A549 (cell line): Measurements from ENCODE around the gene RNASE1. TPM values are rescaled to one million over a fixed set of nuclear protein-coding genes. Genes with fewer than 3 reads are reported as not detected.

Source experiments
- ATAC-seq, 2 experiments: fragments of 200-7000 bp in 1 of 2; fragments of >200 bp in 1 of 2; cut with Nextera tagmentation in 1 of 2; cut with Tn5 transposase in 1 of 2; 3 replicates each; pipeline versions ENCODE4 v1.8.0 to v1.9.1; 2018 to 2020; ENCODE audit warnings: mild to moderate bottlenecking in 1 of 2, moderate library complexity in 1 of 2
- CTCF ChIA-PET: fragments of 300-600 bp; sonication (Branson Sonifier 250); formaldehyde crosslinking; extraction: SDS; loops from one replicate; lab custom pipeline; 2021; ENCODE audit warnings: antibody characterized with exemption, inconsistent platforms; lab: Yijun Ruan, JAX
- POLR2A ChIA-PET: fragments of 350-600 bp; formaldehyde crosslinking; extraction: SDS; loops from one replicate; lab custom pipeline; 2021; ENCODE audit warnings: antibody characterized with exemption, inconsistent platforms; lab: Yijun Ruan, JAX
- DNase-seq, 2 experiments: peaks; one replicate each; pipeline versions ENCODE4 v3.0.0 to v3.0.0-alpha.2; 2011 to 2016; ENCODE audit warnings: low read depth in 1 of 2, low spot score in 1 of 2
- FAIRE-seq: peaks from 2 replicates; lab custom pipeline; 2011; peaks lifted over from hg19 to GRCh38; lab: Jason Lieb, UNC
- H3K27ac ChIP-seq, 2 experiments: fragments of >200 bp; sonication (Bioruptor Twin); formaldehyde crosslinking; 3 replicates each; pipeline ENCODE4 v1.5.1; 2016 to 2017
- H3K4me1 ChIP-seq: fragments of >200 bp; sonication (Bioruptor Twin); formaldehyde crosslinking; 3 replicates; pipeline ENCODE4 v1.6.1; 2016
- H3K4me2 ChIP-seq: fragments of >200 bp; sonication (Bioruptor Twin); formaldehyde crosslinking; 3 replicates; pipeline ENCODE4 v1.6.1; 2016
- H3K4me3 ChIP-seq: fragments of >200 bp; sonication (Bioruptor Twin); formaldehyde crosslinking; 3 replicates; pipeline ENCODE4 v1.5.1; 2016
- H3K9me3 ChIP-seq: fragments of >200 bp; sonication (Bioruptor Twin); formaldehyde crosslinking; 3 replicates; pipeline ENCODE4 v1.6.1; 2016
- BCL3 ChIP-seq: fragments of >200 bp; sonication (Bioruptor Twin); formaldehyde crosslinking; IDR thresholded peaks from 3 replicates; pipeline ENCODE4 v1.6.1; 2016
- BHLHE40 ChIP-seq: IDR thresholded peaks from 2 replicates; pipeline ENCODE4 v1.6.1; 2012; ENCODE audit warnings: low read depth, low read length, inconsistent platforms
- CBX2 ChIP-seq: fragments of 200-600 bp; sonication (generic); IDR thresholded peaks from 2 replicates; pipeline ENCODE4 v1.6.1; 2016; ENCODE audit warnings: low read depth, mild to moderate bottlenecking, borderline replicate concordance
- CEBPB ChIP-seq, 2 experiments: fragments of >200 bp in 1 of 2; sonication (Bioruptor Twin) in 1 of 2; formaldehyde crosslinking in 1 of 2; IDR thresholded peaks; 2 replicates each; pipeline ENCODE4 v1.6.1; 2012 to 2016
- CTCF ChIP-seq: fragments of >200 bp; sonication (Bioruptor Twin); formaldehyde crosslinking; IDR thresholded peaks from 3 replicates; pipeline ENCODE4 v1.5.1; 2016
- E2F6 ChIP-seq: IDR thresholded peaks from 2 replicates; pipeline ENCODE4 v1.6.1; 2012; ENCODE audit warnings: low read depth, borderline replicate concordance
- ESRRA ChIP-seq: fragments of 150-350 bp; IDR thresholded peaks from 2 replicates; pipeline ENCODE4 v1.6.1; 2014; ENCODE audit warnings: mild to moderate bottlenecking, low read length, borderline replicate concordance
- FOSL2 ChIP-seq, 2 experiments: fragments of 450-650 bp in 1 of 2; fragments of >200 bp in 1 of 2; sonication (Bioruptor Twin) in 1 of 2; formaldehyde crosslinking; IDR thresholded peaks; 2 replicates each; pipeline versions ENCODE4 v1.5.0 to v1.6.1; 2016 to 2020; ENCODE audit warnings: mild to moderate bottlenecking in 1 of 2, moderate library complexity in 1 of 2
- KDM5A ChIP-seq: fragments of 200-600 bp; sonication (generic); IDR thresholded peaks from 2 replicates; pipeline ENCODE4 v1.6.1; 2016; ENCODE audit warnings: antibody characterized with exemption, mild to moderate bottlenecking
- MAX ChIP-seq: IDR thresholded peaks from 2 replicates; pipeline ENCODE4 v1.6.1; 2012
- MAZ ChIP-seq: fragments of 150-350 bp; IDR thresholded peaks from 2 replicates; pipeline ENCODE4 v1.6.1; 2014; ENCODE audit warnings: antibody characterized with exemption, low read depth, low read length, borderline replicate concordance
- MYC ChIP-seq: IDR thresholded peaks from 2 replicates; pipeline ENCODE4 v1.6.1; 2012; ENCODE audit warnings: mild to moderate bottlenecking, inconsistent platforms, low read length, improper control_type of control experiment, borderline replicate concordance
- PBX3 ChIP-seq: IDR thresholded peaks from 2 replicates; pipeline ENCODE4 v1.6.1; 2012
- POLR2AphosphoS2 ChIP-seq: conservative IDR thresholded peaks from 2 replicates; pipeline ENCODE4 v1.6.1; 2012; ENCODE audit warnings: low read length, improper control_type of control experiment, inconsistent platforms
- RAD21 ChIP-seq, 2 experiments: fragments of >200 bp in 1 of 2; sonication (Bioruptor Twin) in 1 of 2; formaldehyde crosslinking in 1 of 2; IDR thresholded peaks in 1 of 2; conservative IDR thresholded peaks in 1 of 2; 2 replicates in 1 of 2; 3 replicates in 1 of 2; pipeline ENCODE4 v1.6.1; 2012 to 2018; ENCODE audit warnings: inconsistent platforms in 1 of 2
- RFX5 ChIP-seq: fragments of 450-650 bp; IDR thresholded peaks from 2 replicates; pipeline ENCODE4 v1.7.1; 2014; ENCODE audit warnings: antibody characterized with exemption, mild to moderate bottlenecking, moderate library complexity
- SMC3 ChIP-seq: fragments of >200 bp; sonication (Bioruptor Twin); formaldehyde crosslinking; IDR thresholded peaks from 3 replicates; pipeline ENCODE4 v1.6.1; 2018; ENCODE audit warnings: inconsistent platforms
- TFCP2L1 ChIP-seq: fragments of 250-450 bp; sonication (Bioruptor Pico); IDR thresholded peaks from 2 replicates; pipeline ENCODE4 v1.5.0; 2021; ENCODE audit warnings: mild to moderate bottlenecking
- ZFP36 ChIP-seq: fragments of 450-650 bp; IDR thresholded peaks from 2 replicates; pipeline ENCODE4 v1.6.1; 2014; ENCODE audit warnings: borderline replicate concordance; ENCODE audit not compliant: partially characterized antibody
- ZNF302 ChIP-seq: fragments of 250-450 bp; sonication (Bioruptor Pico); IDR thresholded peaks from 2 replicates; pipeline ENCODE4 v1.9.0; 2021; ENCODE audit warnings: inconsistent platforms, mild to moderate bottlenecking, moderate library complexity
- WGBS: methylation state at CpG from one replicate; pipeline ENCODE4 v1.1.6; 2017; ENCODE audit errors: missing lambda C conversion rate; 5-methylcytosine and 5-hydroxymethylcytosine counted together
- polyA plus RNA-seq, 4 experiments: library from polyadenylated mRNA; depleted of rRNA in 3 of 4; stranded (reverse); fragments of >200 nt; fragmentation: RNase III in 1 of 4; extraction: RNeasy Plus Mini Kit Qiagen cat#74134 plus additional on column Dnase treatment in 1 of 4; gene quantifications; 2 replicates in 3 of 4; 3 replicates in 1 of 4; pipeline ENCODE4 v1.2.3, GENCODE V29; 2011 to 2017

RNASE1 gene
- polyA plus RNA-seq, 2 of the 4 experiments (the other 2 are of a cell fraction), result 0.13 to 1.1 TPM

- TF ChIP-seq BCL3, result no peak
- no peak for TF ChIP-seq MAX
- TF ChIP-seq TFCP2L1 (CRISPR knock-in tag), result no peak
- TF ChIP-seq MYC, result no peak
- TF ChIP-seq PBX3, result no peak
- no peak for TF ChIP-seq ZFP36
- TF ChIP-seq RAD21 (conservative IDR thresholded peaks at IDR 0.05 in 1 of 2, IDR thresholded peaks at IDR 0.05 in 1 of 2), result peak; percentile 83 to 84
Measured at GRCh38 chr14:20836668-20837338, 34.2 kb upstream of the RNASE1 start (continued).

GRCh38 chr14:20834899-20835298 is 32.3 kb upstream of the RNASE1 start:
- CTCF ChIA-PET, result interaction anchor here (0.7 to 5.7 kb wide), 12 partner anchors 9 to 146 kb away, joined by 3 to 29 read pairs (median 4); no protein-coding TSS in a partner anchor
- peak in 1 of 2 experiments; percentile 26 for DNase-seq
- peak in 1 of 2 experiments; percentile 61; a peak in 3 of 6 replicates for ATAC-seq
- no peaks in the 10 kb centered on the region for H3K9me3 ChIP-seq
- no peak overlapping the region for H3K4me2 ChIP-seq
- H3K4me3 ChIP-seq, result no peak overlapping the region
- POLR2A ChIA-PET, result no interaction called here
- 46% methylated on average over 2 of the region's 2 CpGs for whole genome bisulfite sequencing
- no peak for FAIRE-seq
- H3K4me1 ChIP-seq, result peaks cover 6% of the 10 kb centered on the region
- TF ChIP-seq ZFP36 (no peak), ESRRA (no peak), ZNF302 (CRISPR knock-in tag) (no peak), CEBPB (IDR thresholded peaks at IDR 0.05) (no peak), POLR2AphosphoS2 (no peak), E2F6 (no peak), KDM5A (no peak), FOSL2 (IDR thresholded peaks at IDR 0.05) (no peak), FOSL2 (CRISPR knock-in tag; IDR thresholded peaks at IDR 0.05) (no peak), RFX5 (no peak), SMC3 (peak; percentile 32; the same call in 1 of the 3 replicates), MYC (no peak), BHLHE40 (no peak), PBX3 (no peak), MAZ (no peak), CBX2 (no peak), RAD21 (conservative IDR thresholded peaks at IDR 0.05 in 1 of 2, IDR thresholded peaks at IDR 0.05 in 1 of 2) (peak; percentile 50 to 71), CTCF (0 out of 3 replicates have a peak, but pooled peaks have one; percentile 19), MAX (no peak)
- TF ChIP-seq, all 56 proteins: peak for 3
- H3K27ac ChIP-seq, result no peak overlapping the region
